ENCODE measurements around the gene STARD9. TPM values are rescaled to one million over a fixed set of nuclear protein-coding genes. Genes with fewer than 3 reads are reported as not detected.

Gene STARD9
- total and polyA plus RNA-seq, 2 donors from 2014 or later, result 1.1 to 7.2 TPM

DNA sequence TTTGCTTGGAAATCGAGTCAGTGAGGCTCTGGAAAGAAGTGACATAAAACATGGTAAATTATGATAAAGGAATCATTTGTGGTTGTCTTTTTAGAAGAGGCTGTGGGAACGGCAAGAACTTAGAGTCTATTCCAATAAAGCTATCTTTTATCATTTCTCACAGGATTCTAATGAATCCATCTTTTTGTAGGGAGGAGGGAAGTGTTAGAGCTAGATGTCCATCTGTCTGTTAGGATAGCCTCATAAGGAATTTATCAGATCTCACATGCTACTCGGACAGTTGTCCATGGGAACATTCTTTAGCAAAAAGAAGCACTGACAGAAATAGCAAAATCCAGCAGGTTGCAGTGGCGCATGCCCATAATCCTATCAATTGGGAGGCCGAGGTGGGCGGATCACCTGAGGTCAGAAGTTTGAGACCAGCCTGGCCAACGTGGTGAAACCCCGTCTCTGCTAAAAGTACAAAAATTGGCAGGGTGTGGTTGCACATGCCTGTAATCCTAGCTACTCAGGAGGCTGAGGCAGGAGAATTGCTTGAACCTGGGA lies 37.0 kb downstream of the STARD9 start:
- H3K9ac ChIP-seq (ENCODE audit: low read length in 3 of 3), result no peak overlapping the region
- H3K4me1 ChIP-seq (ENCODE audit: control insufficient read depth in 2 of 3, insufficient read depth in 2 of 3, low read depth in 1 of 3, low read length in 3 of 3), result peaks cover 0 to 4% (median 0%) of the 10 kb centered on the region in 3 donors
- no peaks in the 10 kb centered on the region for H3K27me3 ChIP-seq (ENCODE audit: control insufficient read depth, insufficient read depth, low read length)
- H3K27ac ChIP-seq (ENCODE audit: low read depth in 2 of 2, low read length in 2 of 2), result no peak overlapping the region
- intact Hi-C loops (cut with DNase I), result no loop called here
- no peak for FAIRE-seq
- no peak overlapping the region for H3K4me3 ChIP-seq (ENCODE audit: low read length in 3 of 3)
- TF ChIP-seq, protein P1, sequence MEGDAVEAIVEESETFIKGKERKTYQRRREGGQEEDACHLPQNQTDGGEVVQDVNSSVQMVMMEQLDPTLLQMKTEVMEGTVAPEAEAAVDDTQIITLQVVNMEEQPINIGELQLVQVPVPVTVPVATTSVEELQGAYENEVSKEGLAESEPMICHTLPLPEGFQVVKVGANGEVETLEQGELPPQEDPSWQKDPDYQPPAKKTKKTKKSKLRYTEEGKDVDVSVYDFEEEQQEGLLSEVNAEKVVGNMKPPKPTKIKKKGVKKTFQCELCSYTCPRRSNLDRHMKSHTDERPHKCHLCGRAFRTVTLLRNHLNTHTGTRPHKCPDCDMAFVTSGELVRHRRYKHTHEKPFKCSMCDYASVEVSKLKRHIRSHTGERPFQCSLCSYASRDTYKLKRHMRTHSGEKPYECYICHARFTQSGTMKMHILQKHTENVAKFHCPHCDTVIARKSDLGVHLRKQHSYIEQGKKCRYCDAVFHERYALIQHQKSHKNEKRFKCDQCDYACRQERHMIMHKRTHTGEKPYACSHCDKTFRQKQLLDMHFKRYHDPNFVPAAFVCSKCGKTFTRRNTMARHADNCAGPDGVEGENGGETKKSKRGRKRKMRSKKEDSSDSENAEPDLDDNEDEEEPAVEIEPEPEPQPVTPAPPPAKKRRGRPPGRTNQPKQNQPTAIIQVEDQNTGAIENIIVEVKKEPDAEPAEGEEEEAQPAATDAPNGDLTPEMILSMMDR (IDR thresholded peaks at IDR 0.05; ENCODE audit: borderline replicate concordance, extremely low read depth, insufficient read depth), result no peak
- H3K9me3 ChIP-seq (ENCODE audit: control insufficient read depth in 2 of 3, insufficient read depth in 1 of 3, low read length in 3 of 3), result no peaks in the 10 kb centered on the region
- no peaks in the 10 kb centered on the region for H3K36me3 ChIP-seq (ENCODE audit: control insufficient read depth in 2 of 3, insufficient read depth in 3 of 3, low read length in 3 of 3)
- DNase-seq, result no peak

DNA sequence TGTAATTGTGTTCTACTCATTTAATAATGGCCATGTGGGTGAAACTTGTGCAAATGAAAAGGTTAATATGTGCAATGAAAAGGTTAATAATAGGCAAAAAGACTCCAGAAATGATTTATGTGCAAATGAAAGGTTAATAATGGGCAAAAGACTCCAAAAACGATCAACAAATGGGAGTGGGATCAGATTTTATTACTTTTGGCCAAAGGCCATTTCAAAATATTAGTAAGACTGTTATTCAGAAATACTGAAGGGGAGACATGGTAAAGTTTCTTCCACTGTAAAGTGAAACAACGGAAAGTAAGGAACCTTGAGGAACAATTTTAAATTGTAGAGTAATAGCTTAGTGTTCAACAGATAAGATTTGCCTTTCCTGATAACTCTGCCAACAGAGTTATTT lies 40.7 kb downstream of the STARD9 start:
- Histone ChIP-seq H3K4me3 (ENCODE audit: low read length in 3 of 3) (no peak overlapping the region), H3K9me3 (ENCODE audit: control insufficient read depth in 2 of 3, insufficient read depth in 1 of 3, low read length in 3 of 3) (no peaks in the 10 kb centered on the region), H3K9ac (ENCODE audit: low read length in 3 of 3) (no peak overlapping the region), H3K27ac (ENCODE audit: low read depth in 2 of 2, low read length in 2 of 2) (no peak overlapping the region), H3K4me1 (ENCODE audit: control insufficient read depth in 2 of 3, insufficient read depth in 2 of 3, low read depth in 1 of 3, low read length in 3 of 3) (no peaks in the 10 kb centered on the region), H3K36me3 (ENCODE audit: control insufficient read depth in 2 of 3, insufficient read depth in 3 of 3, low read length in 3 of 3) (no peaks in the 10 kb centered on the region), H3K27me3 (ENCODE audit: control insufficient read depth, insufficient read depth, low read length) (no peaks in the 10 kb centered on the region)
- FAIRE-seq (no peak), DNase-seq (no peak)
- intact Hi-C loops (cut with DNase I), result no loop called here
- TF ChIP-seq, protein P1 (IDR thresholded peaks at IDR 0.05; ENCODE audit: borderline replicate concordance, extremely low read depth, insufficient read depth), result no peak

DNA sequence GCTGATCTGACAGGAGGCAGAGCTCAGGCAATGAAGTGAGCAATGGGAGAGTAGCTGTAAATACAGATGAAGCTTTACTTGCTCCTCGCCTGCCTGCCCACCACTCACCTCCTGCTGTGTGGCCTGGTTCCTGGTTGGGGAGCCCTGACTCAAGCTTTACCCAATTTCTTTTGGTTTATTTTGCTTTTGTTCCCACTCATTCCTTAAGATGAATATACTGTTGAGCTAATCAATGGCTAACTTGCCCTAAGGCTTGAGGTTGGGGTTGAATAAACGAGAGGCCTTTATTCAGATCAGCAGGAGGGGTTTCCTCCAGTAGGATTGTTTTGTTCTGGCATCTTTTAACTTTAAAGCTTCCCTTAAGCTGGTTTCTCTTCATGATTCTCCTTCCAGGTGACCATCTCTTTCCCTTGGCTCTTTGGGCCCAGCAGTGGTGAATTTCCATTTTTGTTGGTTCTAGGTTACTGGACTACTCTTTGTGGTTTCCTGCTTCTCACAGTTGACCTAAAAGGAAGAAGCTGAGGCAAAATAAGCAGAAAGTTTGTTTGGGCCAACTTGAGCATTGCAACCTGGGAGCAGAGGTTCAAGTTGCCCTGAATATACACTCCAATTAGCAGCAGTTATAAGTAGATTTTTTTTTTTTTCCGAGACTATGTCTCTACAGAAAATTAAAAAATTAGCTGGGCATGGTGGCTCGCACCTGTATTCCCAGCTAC lies 44.4 kb downstream of the STARD9 start:
- Histone ChIP-seq H3K27ac (ENCODE audit: low read depth in 2 of 2, low read length in 2 of 2) (no peak overlapping the region), H3K36me3 (ENCODE audit: control insufficient read depth in 2 of 3, insufficient read depth in 3 of 3, low read length in 3 of 3) (no peaks in the 10 kb centered on the region), H3K4me1 (ENCODE audit: control insufficient read depth in 2 of 3, insufficient read depth in 2 of 3, low read depth in 1 of 3, low read length in 3 of 3) (no peaks in the 10 kb centered on the region), H3K27me3 (ENCODE audit: control insufficient read depth, insufficient read depth, low read length) (no peaks in the 10 kb centered on the region), H3K9ac (ENCODE audit: low read length in 3 of 3) (no peak overlapping the region), H3K9me3 (ENCODE audit: control insufficient read depth in 2 of 3, insufficient read depth in 1 of 3, low read length in 3 of 3) (no peaks in the 10 kb centered on the region), H3K4me3 (ENCODE audit: low read length in 3 of 3) (no peak overlapping the region)
- TF ChIP-seq, protein P1 (IDR thresholded peaks at IDR 0.05; ENCODE audit: borderline replicate concordance, extremely low read depth, insufficient read depth), result no peak
- FAIRE-seq (no peak), DNase-seq (no peak)
- intact Hi-C loops (cut with DNase I), result no loop called here
